Fibroblast of gingiva (primary cell): ENCODE measurements around the gene AKAP4.

Experiments used
- DNase-seq: peaks from one replicate; pipeline ENCODE4 v3.0.0-alpha.2; 2011; ENCODE audit warnings: low read depth

The AKAP4 gene

GRCh38 chrX:50200907-50201306 lies at the start of gene AKAP4:
Gene AKAP4 (minus strand): TSS chrX:50201007. CDS start chrX:50200889, 118 bp downstream.
- DNase-seq: no peak

- DNase-seq: no peak
Measured at GRCh38 chrX:50211510-50211909, 10.7 kb upstream of the AKAP4 start.

GRCh38 chrX:50206753-50207152 lies 5.9 kb upstream of the AKAP4 start:
- DNase-seq: no peak

GRCh38 chrX:50204364-50204899 lies 3.6 kb upstream of the AKAP4 start, which contains the start of gene CCNB3:
Gene CCNB3 (plus strand): TSS chrX:50204765. CDS start chrX:50285164, 80,399 bp downstream.
- peak; percentile 61 for DNase-seq

GRCh38 chrX:50202539-50202938 lies 1.7 kb upstream of the AKAP4 start:
- no peak for DNase-seq

GRCh38 chrX:50198348-50198747 lies 2.5 kb downstream of the AKAP4 start:
- DNase-seq: no peak

GRCh38 chrX:50188859-50189600 lies 11.8 kb downstream of the AKAP4 start:
- DNase-seq: no peak

GRCh38 chrX:50183891-50184290 lies 16.9 kb downstream of the AKAP4 start:
- no peak for DNase-seq

- DNase-seq: no peak
Measured at GRCh38 chrX:50180073-50180940, 20.5 kb downstream of the AKAP4 start.

GRCh38 chrX:50169717-50170116 lies 31.1 kb downstream of the AKAP4 start:
- no peak for DNase-seq

GRCh38 chrX:50168241-50168687 lies 32.5 kb downstream of the AKAP4 start:
- DNase-seq: no peak

- no peak for DNase-seq
Measured at GRCh38 chrX:50167366-50167765, 33.4 kb downstream of the AKAP4 start.

- no peak for DNase-seq
Measured at GRCh38 chrX:50165727-50166126, 35.1 kb downstream of the AKAP4 start.

GRCh38 chrX:50161127-50161526 lies 39.7 kb downstream of the AKAP4 start:
- no peak for DNase-seq

- no peak for DNase-seq
Measured at GRCh38 chrX:50158593-50158992, 42.2 kb downstream of the AKAP4 start.

GRCh38 chrX:50157545-50158135 lies 43.2 kb downstream of the AKAP4 start:
- DNase-seq: no peak

GRCh38 chrX:50154429-50154828 lies 46.4 kb downstream of the AKAP4 start:
- no peak for DNase-seq

GRCh38 chrX:50152456-50152855 lies 48.4 kb downstream of the AKAP4 start:
- peak; percentile 0 for DNase-seq

GRCh38 chrX:50147972-50148371 lies 52.8 kb downstream of the AKAP4 start:
- no peak for DNase-seq
